ENCODE measurements around the gene TMEM97.
"Not testable (repeated sequence)": the region's sequence is repeated elsewhere in the genome, so short reads cannot be mapped to it uniquely, and the experiment has no call there.

Gene TMEM97

DNA sequence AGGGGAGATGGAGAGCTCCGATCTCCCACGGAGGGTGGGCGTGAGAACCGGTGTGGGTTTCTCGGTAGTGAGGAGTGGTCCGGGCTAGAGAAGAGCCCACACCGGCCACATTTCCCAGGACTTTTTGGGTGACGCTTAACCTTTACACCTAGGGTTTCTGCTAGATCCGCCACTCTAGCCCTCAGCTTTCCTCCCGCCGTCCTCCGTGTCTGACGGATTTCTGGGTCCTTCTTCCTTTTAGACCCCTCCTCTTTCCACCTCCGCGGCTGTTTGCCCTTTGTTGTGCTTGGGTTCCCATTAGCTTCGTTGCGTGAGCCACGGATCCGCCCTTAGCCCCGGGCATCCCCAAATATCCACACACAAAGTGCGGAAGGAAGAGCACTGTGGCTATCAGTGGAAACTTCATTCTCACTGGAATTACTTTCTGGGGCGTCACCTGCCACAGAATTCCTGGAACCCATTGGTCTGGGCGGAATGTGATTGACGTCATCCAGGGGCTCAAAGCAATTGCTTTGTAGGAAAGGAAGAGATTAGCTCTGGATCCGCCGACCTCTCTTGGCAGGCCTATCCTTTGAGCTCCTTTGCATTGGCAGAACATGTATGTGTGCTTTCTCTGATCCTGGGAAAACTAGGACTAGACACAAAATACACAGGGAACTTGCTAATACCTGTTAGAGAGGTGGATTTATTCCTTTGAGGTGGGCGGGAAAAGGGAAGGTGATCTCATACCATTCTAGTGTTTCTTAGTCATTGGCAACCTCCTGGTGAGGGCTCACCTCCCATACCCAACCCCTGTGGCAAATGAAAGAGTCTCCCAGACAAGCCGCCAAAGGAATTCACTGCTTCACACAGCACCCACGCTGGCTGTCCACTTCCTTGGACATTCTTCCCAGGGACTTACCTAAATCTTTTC is 17.2 kb downstream of the TMEM97 start:
- peak; percentile 74 for DNase-seq (ENCODE audit: low read depth)
- TF ChIP-seq, protein P1, sequence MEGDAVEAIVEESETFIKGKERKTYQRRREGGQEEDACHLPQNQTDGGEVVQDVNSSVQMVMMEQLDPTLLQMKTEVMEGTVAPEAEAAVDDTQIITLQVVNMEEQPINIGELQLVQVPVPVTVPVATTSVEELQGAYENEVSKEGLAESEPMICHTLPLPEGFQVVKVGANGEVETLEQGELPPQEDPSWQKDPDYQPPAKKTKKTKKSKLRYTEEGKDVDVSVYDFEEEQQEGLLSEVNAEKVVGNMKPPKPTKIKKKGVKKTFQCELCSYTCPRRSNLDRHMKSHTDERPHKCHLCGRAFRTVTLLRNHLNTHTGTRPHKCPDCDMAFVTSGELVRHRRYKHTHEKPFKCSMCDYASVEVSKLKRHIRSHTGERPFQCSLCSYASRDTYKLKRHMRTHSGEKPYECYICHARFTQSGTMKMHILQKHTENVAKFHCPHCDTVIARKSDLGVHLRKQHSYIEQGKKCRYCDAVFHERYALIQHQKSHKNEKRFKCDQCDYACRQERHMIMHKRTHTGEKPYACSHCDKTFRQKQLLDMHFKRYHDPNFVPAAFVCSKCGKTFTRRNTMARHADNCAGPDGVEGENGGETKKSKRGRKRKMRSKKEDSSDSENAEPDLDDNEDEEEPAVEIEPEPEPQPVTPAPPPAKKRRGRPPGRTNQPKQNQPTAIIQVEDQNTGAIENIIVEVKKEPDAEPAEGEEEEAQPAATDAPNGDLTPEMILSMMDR (IDR thresholded peaks at IDR 0.05; ENCODE audit: control insufficient read depth, insufficient read depth, low read depth, low read length, missing control alignments), result no peak
- peak overlapping the region; percentile 50 for H3K4me3 ChIP-seq (ENCODE audit: control insufficient read depth, low read depth, low read length)

DNA sequence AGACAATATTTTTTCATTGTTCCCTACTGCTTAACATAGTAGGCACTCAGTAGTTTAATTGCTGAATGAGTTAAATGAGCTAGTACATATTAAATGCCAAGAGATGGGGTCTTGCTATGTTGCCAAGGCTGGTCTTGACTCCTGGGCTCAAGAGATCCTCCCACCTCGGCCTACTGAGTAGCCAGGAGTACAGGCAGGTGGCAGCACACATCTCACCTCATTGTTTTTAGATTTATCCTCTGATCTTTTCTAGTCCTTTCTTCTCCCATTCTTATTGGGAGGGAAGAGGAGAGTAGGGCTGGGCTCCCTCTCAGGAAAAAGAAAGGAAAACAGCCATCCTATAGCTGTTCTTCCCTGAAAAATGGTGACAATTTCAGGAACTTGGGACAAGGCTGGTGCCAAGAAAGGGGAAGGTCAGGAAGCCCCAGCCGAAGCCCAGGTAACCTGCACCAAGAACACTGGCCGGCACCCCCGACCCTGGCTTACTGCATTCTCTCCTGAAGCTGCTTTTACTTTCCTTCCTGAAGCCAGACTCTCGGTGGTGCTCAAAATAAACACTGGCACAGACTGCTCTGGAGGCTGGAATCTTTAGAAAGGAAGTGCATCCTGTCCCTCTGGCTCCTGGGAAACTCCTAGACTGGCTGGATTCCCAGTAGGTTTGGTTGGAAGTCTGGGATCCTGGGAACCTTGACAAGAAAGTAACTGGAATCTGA is 19.2 kb downstream of the TMEM97 start:
- DNase-seq (ENCODE audit: low read depth), result peak; percentile 21
- H3K4me3 ChIP-seq (ENCODE audit: control insufficient read depth, low read depth, low read length), result no peak overlapping the region
- TF ChIP-seq, protein P1 (IDR thresholded peaks at IDR 0.05; ENCODE audit: control insufficient read depth, insufficient read depth, low read depth, low read length, missing control alignments), result no peak

DNA sequence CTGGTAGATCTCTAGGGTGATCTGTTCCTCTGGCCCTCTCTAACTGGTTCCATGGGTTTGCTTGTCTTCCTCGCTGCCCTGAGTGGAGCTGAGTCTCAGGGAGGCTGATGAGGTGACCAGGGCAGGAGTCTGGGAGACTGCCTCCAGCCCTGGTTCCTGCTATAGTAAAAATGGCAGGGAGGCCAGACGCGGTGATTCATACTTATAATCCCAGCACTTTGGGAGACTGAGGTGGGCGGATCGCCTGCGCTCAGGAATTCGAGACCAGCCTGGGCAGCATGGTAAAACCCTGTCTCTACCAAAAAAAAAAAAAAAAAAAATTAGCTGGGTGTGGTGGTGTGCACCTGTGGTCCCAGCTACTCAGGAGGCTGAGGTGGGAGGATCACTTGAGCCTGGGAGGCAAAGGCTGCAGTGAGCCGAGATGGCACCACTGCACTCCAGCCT is 19.8 kb downstream of the TMEM97 start:
- DNase-seq (ENCODE audit: low read depth); H3K4me3 ChIP-seq (ENCODE audit: control insufficient read depth, low read depth, low read length): not testable (repeated sequence)

DNA sequence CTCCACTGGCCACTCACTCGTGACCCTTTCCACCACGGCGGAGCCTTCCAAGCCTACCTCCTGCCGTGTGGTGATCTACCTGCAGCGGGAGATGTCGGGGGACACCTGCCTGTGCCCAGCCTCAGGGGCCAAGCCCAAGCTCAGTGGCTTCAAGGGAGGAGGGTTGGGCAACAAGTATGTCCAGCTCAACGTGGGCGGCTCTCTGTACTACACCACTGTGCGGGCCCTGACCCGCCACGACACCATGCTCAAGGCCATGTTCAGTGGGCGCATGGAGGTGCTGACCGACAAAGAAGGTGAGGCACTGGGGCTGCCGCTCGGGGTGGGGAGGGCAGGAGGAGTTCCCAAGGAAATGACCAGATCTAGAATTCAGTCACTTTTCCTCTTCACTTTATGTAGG is 20.4 kb downstream of the TMEM97 start:
- DNase-seq (ENCODE audit: low read depth), result no peak
- TF ChIP-seq, protein P1 (IDR thresholded peaks at IDR 0.05; ENCODE audit: control insufficient read depth, insufficient read depth, low read depth, low read length, missing control alignments), result no peak
- no peak overlapping the region for H3K4me3 ChIP-seq (ENCODE audit: control insufficient read depth, low read depth, low read length)

DNA sequence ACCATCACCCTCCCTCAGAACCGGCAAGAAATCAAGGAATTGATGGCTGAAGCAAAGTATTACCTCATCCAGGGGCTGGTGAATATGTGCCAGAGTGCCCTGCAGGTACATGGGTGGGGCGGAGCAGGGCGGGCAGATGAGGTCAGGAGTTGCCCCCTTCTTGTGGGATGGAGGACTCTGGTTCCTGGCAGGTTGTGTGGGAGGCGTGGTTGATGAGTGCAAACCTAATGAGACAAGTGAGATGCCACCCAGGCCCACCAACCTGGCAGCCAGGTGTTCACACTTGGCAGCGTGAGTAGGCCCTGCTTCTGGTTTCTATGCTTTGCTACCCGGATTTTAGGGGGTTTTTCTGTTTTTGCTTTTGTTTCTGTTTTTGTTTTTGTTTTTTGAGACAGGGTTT is 21.4 kb downstream of the TMEM97 start:
- TF ChIP-seq, protein P1 (IDR thresholded peaks at IDR 0.05; ENCODE audit: control insufficient read depth, insufficient read depth, low read depth, low read length, missing control alignments), result no peak
- H3K4me3 ChIP-seq (ENCODE audit: control insufficient read depth, low read depth, low read length), result no peak overlapping the region
- DNase-seq (ENCODE audit: low read depth), result no peak

DNA sequence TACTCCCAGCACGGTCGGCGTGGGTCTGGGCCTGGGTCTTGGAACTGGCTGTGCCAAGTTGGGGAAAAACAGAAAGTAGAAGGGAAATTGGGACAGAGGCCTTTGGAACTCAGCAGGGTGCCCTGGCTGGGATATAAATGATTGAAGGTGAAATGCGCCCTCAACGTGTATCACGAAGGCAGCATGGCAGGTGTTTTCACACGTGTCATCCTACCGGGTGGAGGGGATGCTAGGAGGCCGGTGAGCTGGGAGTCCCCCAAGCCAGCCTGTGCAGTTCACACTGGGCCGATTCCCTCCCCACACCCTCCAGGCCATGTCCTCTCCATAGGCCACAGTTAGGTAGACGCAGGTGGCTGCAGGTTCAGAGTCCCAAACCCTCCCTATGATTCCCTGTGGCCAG is 22.5 kb downstream of the TMEM97 start:
- TF ChIP-seq, protein P1 (IDR thresholded peaks at IDR 0.05; ENCODE audit: control insufficient read depth, insufficient read depth, low read depth, low read length, missing control alignments), result no peak
- no peak overlapping the region for H3K4me3 ChIP-seq (ENCODE audit: control insufficient read depth, low read depth, low read length)
- DNase-seq (ENCODE audit: low read depth), result no peak

DNA sequence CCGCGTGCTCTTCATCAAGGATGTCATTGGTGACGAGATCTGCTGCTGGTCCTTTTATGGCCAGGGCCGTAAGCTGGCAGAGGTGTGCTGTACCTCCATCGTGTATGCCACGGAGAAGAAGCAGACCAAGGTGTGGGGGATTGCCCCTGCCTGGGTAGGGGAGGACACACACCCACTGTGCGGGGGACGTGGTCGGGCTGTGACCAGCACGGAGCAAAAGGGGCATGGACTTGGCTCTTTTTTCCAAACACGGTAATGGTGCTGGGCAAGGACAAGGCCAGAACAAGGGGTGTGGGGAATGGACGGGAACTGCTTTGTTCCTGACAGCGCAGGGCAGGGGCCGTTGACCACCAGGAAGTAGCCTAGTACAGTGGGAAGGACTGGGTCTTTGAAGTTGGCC is 23.3 kb downstream of the TMEM97 start:
- no peak overlapping the region for H3K4me3 ChIP-seq (ENCODE audit: control insufficient read depth, low read depth, low read length)
- TF ChIP-seq, protein P1 (IDR thresholded peaks at IDR 0.05; ENCODE audit: control insufficient read depth, insufficient read depth, low read depth, low read length, missing control alignments), result no peak
- DNase-seq (ENCODE audit: low read depth), result no peak

All from AG09309 (cell line).